Ishikawa (cell line): Measurements from ENCODE around the gene LYRM7.

ENCODE experiments used
- CEBPB ChIP-seq: IDR thresholded peaks from 2 replicates; pipeline ENCODE4 v1.6.1; 2012
- CREB1 ChIP-seq: IDR thresholded peaks from 2 replicates; pipeline ENCODE4 v1.6.1; 2012; ENCODE audit warnings: low read depth
- EGR1 ChIP-seq: IDR thresholded peaks from 2 replicates; pipeline ENCODE4 v1.6.1; 2012
- EP300 ChIP-seq: IDR thresholded peaks from 2 replicates; pipeline ENCODE4 v1.6.1; 2012; ENCODE audit warnings: borderline replicate concordance
- FOXM1 ChIP-seq: IDR thresholded peaks from 2 replicates; pipeline ENCODE4 v1.6.1; 2012; ENCODE audit warnings: low read depth, borderline replicate concordance
- NFIC ChIP-seq: IDR thresholded peaks from 2 replicates; pipeline ENCODE4 v1.6.1; 2012
- RAD21 ChIP-seq: IDR thresholded peaks from 2 replicates; pipeline ENCODE4 v1.6.1; 2012; ENCODE audit warnings: low read depth
- TAF1 ChIP-seq: IDR thresholded peaks from 2 replicates; pipeline ENCODE4 v1.6.1; 2012; ENCODE audit warnings: low read depth, mild to moderate bottlenecking
- TCF12 ChIP-seq: IDR thresholded peaks from 2 replicates; pipeline ENCODE4 v1.6.1; 2012; ENCODE audit warnings: low read depth
- TEAD4 ChIP-seq: IDR thresholded peaks from 2 replicates; pipeline ENCODE4 v1.6.1; 2012
- YY1 ChIP-seq: IDR thresholded peaks from 2 replicates; pipeline ENCODE4 v1.6.1; 2012; ENCODE audit warnings: low read depth
- ZBTB7A ChIP-seq: IDR thresholded peaks from 2 replicates; pipeline ENCODE4 v1.6.1; 2012; ENCODE audit warnings: low read depth
- TF ChIP-seq, protein P1 (sequence below): IDR thresholded peaks from 2 replicates; pipeline ENCODE4 v1.6.1; 2012
- TF ChIP-seq, protein P2 (sequence below): IDR thresholded peaks from 2 replicates; pipeline ENCODE4 v1.6.1; 2012
- TF ChIP-seq, protein P3 (sequence below): IDR thresholded peaks from 2 replicates; pipeline ENCODE4 v1.6.1; 2012; ENCODE audit warnings: low read depth, mild to moderate bottlenecking

The LYRM7 gene

DNA sequence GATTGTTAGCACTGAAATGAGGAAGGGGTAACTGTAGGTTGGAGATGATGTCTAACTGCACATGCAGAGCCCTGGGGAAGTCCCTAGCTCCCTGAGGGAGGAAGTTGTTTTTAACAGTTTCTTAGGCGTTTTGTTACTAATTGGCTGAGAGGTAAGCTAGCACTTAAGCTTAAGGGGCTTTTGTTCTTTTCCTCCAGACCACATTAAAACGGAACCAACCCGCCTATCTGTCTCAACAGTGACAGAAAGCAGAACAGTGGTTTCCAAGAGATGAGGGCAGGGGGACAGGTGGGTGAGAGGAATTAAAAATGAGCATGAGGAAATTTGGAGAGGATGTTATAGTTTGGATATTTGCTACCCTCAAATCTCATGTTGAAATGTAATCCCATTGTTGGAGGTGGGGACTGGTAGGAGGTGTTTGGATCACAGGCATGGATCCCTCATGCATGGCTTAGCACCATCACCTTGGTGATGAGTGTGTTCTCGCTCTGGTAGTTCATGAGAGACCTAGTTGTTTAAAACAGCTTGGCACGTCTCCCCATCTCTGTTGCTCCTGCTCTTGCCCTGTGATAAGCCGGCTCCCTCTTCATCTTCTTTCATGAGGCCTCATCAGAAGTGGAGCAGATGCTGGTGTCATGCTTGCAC lies 38.9 kb downstream of the LYRM7 start:
- TF ChIP-seq TEAD4, result no peak
- TF ChIP-seq YY1, result no peak
- no peak for TF ChIP-seq FOXM1
- TF ChIP-seq NFIC, result no peak

DNA sequence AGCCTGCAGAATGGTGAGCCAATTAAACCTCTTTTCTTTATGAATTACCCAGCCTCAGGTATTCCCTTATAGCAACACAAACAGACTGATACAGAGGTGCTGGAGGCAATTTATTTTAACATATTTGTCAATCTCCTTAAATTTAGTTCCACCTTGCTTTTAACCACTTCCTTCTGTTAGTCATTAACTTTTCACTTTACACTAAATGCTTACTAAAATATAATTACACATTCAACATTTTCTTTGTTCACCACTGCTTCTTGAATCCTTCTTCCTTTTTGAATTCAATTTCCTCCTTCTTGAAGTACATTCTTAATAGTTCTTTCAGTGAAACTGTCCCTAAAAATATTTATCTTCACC lies 39.4 kb downstream of the LYRM7 start:
- TF ChIP-seq, protein P1, sequence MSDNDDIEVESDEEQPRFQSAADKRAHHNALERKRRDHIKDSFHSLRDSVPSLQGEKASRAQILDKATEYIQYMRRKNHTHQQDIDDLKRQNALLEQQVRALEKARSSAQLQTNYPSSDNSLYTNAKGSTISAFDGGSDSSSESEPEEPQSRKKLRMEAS, result no peak
- no peak for TF ChIP-seq EP300
- no peak for TF ChIP-seq NFIC
- no peak for TF ChIP-seq TCF12
- TF ChIP-seq, protein P2, sequence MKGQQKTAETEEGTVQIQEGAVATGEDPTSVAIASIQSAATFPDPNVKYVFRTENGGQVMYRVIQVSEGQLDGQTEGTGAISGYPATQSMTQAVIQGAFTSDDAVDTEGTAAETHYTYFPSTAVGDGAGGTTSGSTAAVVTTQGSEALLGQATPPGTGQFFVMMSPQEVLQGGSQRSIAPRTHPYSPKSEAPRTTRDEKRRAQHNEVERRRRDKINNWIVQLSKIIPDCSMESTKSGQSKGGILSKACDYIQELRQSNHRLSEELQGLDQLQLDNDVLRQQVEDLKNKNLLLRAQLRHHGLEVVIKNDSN, result no peak
- no peak for TF ChIP-seq EGR1
- TF ChIP-seq ZBTB7A, result no peak
- no peak for TF ChIP-seq CREB1
- no peak for TF ChIP-seq TAF1
- no peak for TF ChIP-seq YY1
- no peak for TF ChIP-seq TEAD4
- TF ChIP-seq CEBPB, result no peak
- TF ChIP-seq, protein P3, sequence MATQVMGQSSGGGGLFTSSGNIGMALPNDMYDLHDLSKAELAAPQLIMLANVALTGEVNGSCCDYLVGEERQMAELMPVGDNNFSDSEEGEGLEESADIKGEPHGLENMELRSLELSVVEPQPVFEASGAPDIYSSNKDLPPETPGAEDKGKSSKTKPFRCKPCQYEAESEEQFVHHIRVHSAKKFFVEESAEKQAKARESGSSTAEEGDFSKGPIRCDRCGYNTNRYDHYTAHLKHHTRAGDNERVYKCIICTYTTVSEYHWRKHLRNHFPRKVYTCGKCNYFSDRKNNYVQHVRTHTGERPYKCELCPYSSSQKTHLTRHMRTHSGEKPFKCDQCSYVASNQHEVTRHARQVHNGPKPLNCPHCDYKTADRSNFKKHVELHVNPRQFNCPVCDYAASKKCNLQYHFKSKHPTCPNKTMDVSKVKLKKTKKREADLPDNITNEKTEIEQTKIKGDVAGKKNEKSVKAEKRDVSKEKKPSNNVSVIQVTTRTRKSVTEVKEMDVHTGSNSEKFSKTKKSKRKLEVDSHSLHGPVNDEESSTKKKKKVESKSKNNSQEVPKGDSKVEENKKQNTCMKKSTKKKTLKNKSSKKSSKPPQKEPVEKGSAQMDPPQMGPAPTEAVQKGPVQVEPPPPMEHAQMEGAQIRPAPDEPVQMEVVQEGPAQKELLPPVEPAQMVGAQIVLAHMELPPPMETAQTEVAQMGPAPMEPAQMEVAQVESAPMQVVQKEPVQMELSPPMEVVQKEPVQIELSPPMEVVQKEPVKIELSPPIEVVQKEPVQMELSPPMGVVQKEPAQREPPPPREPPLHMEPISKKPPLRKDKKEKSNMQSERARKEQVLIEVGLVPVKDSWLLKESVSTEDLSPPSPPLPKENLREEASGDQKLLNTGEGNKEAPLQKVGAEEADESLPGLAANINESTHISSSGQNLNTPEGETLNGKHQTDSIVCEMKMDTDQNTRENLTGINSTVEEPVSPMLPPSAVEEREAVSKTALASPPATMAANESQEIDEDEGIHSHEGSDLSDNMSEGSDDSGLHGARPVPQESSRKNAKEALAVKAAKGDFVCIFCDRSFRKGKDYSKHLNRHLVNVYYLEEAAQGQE, result no peak
- TF ChIP-seq FOXM1, result no peak
- TF ChIP-seq RAD21, result no peak

DNA sequence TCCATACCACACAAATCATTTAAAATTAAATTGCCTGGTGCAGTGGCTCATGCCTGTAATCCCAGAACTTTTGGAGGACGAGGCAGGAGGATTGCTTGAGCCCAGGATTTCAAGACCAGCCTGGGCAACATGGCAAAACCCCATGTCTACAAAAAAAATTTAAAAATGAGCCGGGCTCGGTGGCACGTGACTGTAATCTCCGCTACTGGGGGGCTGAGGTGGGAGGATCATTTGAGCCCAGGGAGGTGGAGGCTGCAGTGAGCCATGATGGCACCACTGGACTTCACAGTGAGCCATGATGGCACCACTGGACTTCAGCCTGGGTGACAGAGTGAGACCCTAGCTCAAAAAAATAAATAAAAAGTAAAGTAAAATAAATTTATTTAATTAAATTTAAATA lies 40.9 kb downstream of the LYRM7 start:
- TF ChIP-seq YY1, result no peak
- TF ChIP-seq NFIC, result no peak
- TF ChIP-seq EGR1, result no peak
- no peak for TF ChIP-seq CREB1
- TF ChIP-seq TEAD4, result no peak
- TF ChIP-seq RAD21, result no peak
- TF ChIP-seq EP300, result no peak
- no peak for TF ChIP-seq TAF1
- TF ChIP-seq CEBPB, result no peak
- TF ChIP-seq TCF12, result no peak

DNA sequence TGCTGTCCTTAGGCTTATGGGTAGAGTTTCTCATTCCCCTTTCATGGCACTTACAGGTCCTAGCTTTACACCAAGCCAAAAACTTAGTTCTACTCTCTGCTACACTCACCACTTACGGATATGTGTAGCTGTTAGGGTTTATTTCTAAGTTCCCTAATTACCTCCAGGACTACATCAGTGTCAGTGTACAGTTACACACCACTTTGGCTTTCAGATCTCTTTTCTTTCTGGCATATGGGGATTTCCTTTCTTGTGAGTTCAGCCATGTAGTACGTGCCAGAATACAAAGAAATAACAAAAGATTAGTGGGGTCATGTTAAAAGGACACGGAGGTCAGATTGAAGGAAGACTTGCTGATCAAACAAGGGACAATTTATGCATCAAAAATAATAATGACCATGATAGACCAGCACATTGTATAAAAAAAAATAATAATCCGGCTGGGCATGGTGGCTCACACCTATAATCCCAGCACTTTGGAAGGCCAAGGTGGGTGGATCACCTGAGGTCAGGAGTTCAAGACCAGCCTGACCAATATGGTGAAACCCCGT lies 41.8 kb downstream of the LYRM7 start:
- TF ChIP-seq, protein P3, result no peak
- TF ChIP-seq, protein P1, result no peak
- TF ChIP-seq, protein P2, result no peak
- TF ChIP-seq YY1, result no peak
- no peak for TF ChIP-seq RAD21
- TF ChIP-seq CEBPB, result no peak
- no peak for TF ChIP-seq TCF12
- no peak for TF ChIP-seq TEAD4

DNA sequence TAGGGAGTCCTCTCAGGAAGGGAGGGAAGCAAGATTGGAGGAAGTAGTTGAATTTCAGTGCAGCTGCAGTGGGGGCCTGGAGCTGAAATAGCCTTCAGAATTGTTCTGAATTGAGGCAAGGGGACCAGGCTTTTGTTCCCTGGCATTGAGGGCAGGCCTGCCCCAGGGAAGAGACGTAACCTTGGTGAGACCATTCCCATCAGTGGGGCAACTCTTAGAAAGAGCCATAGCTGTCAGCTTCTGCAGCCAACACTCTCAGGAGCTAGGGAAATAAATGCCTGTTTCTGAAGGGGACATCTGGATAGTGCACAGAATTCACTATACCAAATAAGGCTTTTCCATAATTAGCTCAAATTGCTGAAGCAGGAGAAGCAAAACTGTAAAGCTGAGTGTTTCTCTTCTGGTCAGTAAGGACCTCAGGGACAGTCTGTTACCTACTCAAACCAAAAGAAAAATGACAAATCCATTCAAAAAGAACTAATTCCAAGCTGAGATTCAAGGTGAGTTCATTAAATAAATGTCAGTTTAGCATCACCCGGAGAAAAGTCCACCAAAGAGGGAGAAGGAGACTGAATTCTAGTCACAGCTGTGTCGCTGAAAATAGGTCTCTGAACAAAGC lies 44.0 kb downstream of the LYRM7 start:
- TF ChIP-seq, protein P2, result no peak
- no peak for TF ChIP-seq EGR1
- no peak for TF ChIP-seq EP300
- no peak for TF ChIP-seq TEAD4
- TF ChIP-seq, protein P1, result no peak
- TF ChIP-seq NFIC, result no peak
- TF ChIP-seq YY1, result no peak
- TF ChIP-seq CREB1, result no peak
- no peak for TF ChIP-seq FOXM1
- TF ChIP-seq TAF1, result no peak
- TF ChIP-seq TCF12, result no peak
- TF ChIP-seq, protein P3, result no peak
- TF ChIP-seq CEBPB, result no peak
- no peak for TF ChIP-seq RAD21
- no peak for TF ChIP-seq ZBTB7A
